ENCODE data around the gene SLC16A10.

- TF ChIP-seq CTCF (IDR thresholded peaks at IDR 0.05) (no peak), POLR2A (IDR thresholded peaks at IDR 0.05) (no peak)
Observed at GRCh38 chr6:111091987-111092386, 4.7 kb downstream of the SLC16A10 start.
